GM10248 (cell line): ENCODE measurements around the gene KIF26B.
"Not testable (repeated sequence)": the region's sequence is repeated elsewhere in the genome, so short reads cannot be mapped to it uniquely, and the experiment has no call there.

Experiments used
- CTCF ChIA-PET: fragments of 300-600 bp; sonication (Branson Sonifier 250); formaldehyde crosslinking; extraction: SDS; loops from one replicate; lab custom pipeline; 2021; ENCODE audit warnings: antibody characterized with exemption; lab: Yijun Ruan, JAX
- POLR2A ChIA-PET: fragments of 350-650 bp; sonication (Branson Sonifier 250); formaldehyde crosslinking; extraction: SDS; loops from one replicate; lab custom pipeline; 2020; ENCODE audit warnings: antibody characterized with exemption; lab: Yijun Ruan, JAX
- DNase-seq: peaks from one replicate; pipeline ENCODE4 v3.0.0; 2012; ENCODE audit errors: extremely low spot score
- TF ChIP-seq, protein P1 (sequence below): IDR thresholded peaks from 2 replicates; pipeline ENCODE4 v1.5.1; 2012; ENCODE audit warnings: mild to moderate bottlenecking, low read depth; ENCODE audit errors: extremely low read depth, missing control alignments, control extremely low read depth

Gene KIF26B

DNA sequence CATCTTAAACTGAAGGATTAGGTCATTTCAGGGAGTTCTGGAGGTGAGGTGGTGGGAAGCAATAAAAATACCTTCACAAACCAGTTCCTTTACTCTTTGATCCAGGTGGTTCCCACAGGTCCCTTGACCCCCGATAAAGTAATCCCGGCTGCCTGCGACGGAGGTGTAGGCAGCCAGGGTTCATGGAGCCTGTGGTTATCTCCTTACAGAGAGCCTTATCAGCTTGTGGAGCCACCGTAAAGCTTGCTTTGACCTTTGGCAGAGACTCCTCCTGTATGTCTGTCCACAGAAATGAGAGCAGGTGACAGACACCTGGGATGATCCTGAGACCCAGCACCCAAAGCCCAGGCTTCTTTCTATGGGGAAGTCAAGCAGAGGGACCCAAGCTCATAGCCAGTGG is 243.4 kb downstream of the KIF26B start:
- TF ChIP-seq, protein P1, sequence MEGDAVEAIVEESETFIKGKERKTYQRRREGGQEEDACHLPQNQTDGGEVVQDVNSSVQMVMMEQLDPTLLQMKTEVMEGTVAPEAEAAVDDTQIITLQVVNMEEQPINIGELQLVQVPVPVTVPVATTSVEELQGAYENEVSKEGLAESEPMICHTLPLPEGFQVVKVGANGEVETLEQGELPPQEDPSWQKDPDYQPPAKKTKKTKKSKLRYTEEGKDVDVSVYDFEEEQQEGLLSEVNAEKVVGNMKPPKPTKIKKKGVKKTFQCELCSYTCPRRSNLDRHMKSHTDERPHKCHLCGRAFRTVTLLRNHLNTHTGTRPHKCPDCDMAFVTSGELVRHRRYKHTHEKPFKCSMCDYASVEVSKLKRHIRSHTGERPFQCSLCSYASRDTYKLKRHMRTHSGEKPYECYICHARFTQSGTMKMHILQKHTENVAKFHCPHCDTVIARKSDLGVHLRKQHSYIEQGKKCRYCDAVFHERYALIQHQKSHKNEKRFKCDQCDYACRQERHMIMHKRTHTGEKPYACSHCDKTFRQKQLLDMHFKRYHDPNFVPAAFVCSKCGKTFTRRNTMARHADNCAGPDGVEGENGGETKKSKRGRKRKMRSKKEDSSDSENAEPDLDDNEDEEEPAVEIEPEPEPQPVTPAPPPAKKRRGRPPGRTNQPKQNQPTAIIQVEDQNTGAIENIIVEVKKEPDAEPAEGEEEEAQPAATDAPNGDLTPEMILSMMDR: no peak
- CTCF ChIA-PET: no interaction called here
- no peak for DNase-seq
- POLR2A ChIA-PET: no interaction called here

DNA sequence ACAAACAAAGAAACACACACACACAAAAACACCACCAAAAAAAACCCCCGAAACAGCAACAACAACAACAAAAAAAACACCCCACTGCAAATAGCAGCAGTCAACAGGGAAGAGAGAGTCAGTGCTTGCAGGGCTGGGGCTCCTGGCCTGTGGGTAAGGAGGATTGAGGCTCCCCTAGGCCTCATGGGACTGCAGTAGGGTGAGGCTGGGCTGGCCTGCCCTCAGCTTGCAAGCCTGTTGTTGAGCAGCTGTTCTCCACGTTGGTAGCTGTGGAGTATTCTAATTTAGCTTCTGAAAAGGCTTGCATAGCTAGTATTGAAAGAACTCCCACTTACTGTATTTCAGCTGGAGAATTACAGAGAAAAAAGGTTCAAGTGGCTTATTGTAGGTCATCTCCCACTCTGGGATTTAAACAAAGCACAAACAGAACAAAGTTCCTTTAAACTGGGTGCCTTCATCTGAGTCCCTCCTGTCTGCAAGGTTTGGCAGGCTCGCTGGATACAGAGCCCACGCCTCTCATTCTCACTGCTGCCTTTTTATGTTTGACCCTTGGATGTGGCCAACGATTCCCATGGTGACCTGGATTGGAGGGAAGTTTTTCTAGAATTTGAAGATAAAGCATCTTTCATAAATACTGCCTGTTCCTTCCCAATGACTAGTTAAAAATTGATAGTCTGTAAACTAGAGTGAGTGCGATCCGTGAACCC is 247.2 kb downstream of the KIF26B start:
- ChIA-PET CTCF (interaction anchor here (1.2 to 1.4 kb wide), 3 partner anchors 9 to 12 kb away, joined by 3 to 4 read pairs (median 3); no protein-coding TSS in a partner anchor), POLR2A (no interaction called here)
- DNase-seq: no peak
- TF ChIP-seq, protein P1: no peak

DNA sequence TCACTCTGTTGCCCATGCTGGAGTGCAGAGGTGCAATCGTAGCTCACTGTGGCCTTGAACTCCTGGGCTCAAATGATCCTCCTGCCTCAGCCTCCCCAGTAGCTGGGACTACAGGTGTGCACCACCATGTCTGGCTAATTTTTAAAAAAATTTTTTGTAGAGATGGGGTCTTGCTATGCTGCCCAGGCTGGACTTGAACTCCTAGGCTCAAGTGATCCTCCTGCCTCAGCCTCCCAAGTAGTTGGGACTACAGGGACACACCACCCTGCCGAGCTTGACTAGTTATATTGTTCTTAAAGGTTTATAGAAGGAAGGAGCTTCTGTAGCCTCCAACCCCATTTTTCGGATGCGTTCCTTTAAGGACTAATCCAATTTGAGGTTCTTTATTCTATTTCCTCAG is 248.2 kb downstream of the KIF26B start:
- CTCF ChIA-PET: interaction anchor here (1.4 kb wide), 1 partner anchor 10 kb away, joined by 4 read pairs; no protein-coding TSS in a partner anchor
- DNase-seq, POLR2A ChIA-PET: not testable (repeated sequence)

DNA sequence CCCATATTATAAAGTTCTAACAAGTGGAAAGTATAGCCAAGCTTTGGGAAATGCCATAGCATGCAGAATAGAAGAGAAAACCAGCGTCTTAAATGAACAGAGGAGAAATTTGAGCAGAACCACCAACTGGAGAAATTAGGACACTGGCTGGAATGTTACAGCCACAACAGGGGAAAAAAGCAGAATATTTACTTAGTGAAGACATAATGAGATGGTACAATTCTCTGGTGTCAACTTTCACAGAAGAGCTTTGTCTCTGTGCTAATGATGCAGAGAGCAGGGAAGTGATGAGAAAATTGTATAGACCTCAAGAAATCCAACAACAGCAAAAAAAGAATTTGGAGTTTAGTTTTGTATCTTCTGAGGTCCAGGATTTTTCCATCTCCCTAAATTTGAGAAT is 249.7 kb downstream of the KIF26B start:
- ChIA-PET CTCF (interaction anchor here (0.7 to 1.9 kb wide), 3 partner anchors 12 to 24 kb away, joined by 3 to 9 read pairs (median 3); no protein-coding TSS in a partner anchor), POLR2A (no interaction called here)
- TF ChIP-seq, protein P1: no peak
- DNase-seq: no peak

DNA sequence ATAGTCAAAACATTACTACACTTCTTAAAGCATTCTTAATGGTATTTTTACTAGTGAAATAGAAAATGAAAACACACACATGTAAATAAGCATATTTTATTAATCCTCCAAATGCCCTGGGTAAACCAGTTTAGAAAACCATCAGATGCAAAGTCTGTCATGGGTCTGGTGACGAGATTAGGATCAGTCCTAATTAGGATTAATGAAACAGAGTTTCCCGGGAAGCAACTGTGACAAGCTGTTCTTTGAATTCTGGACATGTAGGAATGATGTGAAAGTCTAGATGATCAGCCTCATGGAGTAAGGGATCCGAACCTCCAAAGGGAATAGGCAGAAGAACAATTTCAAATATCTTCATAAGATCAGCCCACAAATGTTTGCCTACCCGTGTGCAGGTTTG is 250.2 kb downstream of the KIF26B start:
- POLR2A ChIA-PET: no interaction called here
- CTCF ChIA-PET: interaction anchor here (0.7 to 1.9 kb wide), 4 partner anchors 10 to 24 kb away, joined by 3 to 9 read pairs (median 3); no protein-coding TSS in a partner anchor
- DNase-seq: no peak
- TF ChIP-seq, protein P1: no peak

DNA sequence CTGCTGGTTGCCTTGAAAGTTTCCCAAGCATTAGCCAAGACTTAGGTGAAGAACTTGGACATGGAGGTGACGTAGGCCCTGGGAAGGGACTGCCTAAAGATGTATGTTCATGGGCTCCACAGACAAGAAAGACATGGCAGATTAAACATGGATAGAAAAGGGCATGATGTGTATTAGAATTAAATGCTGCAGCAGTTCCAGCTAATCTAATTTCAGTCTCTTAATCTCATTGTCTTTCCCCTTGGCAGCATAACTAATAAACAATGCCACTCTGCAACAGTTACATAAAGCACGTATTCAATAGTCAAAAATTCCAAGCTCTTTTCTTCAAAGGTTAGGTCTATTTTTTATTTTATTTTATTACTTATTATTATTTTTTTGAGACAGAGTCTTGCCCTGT is 251.6 kb downstream of the KIF26B start:
- TF ChIP-seq, protein P1: no peak
- CTCF ChIA-PET: interaction anchor here (1.5 kb wide), 1 partner anchor 12 kb away, joined by 3 read pairs; no protein-coding TSS in a partner anchor
- no peak for DNase-seq
- POLR2A ChIA-PET: no interaction called here

DNA sequence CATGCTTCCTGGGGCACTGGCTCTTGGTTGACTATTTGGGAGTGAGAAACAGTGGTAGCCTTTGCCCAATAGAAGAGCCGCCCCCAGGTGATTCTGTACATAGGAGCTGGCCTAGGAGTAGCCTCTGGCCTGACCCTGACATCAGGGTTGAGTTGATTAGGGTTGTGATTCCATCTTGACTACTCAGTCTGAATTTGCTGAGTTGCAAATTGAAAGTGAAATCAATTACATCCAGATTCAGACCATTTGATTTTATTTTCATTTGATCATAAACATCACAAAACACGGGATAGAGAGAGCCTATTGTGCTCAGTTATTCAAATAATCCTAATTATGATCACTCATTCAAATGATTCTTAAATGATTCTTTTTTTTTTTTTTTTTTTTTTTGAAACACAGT is 253.2 kb downstream of the KIF26B start:
- POLR2A ChIA-PET: no interaction called here
- TF ChIP-seq, protein P1: no peak
- no peak for DNase-seq
- CTCF ChIA-PET: no interaction called here
